HepG2 (cell line): Measurements from ENCODE around the gene ZFYVE28.

ENCODE experiments used
- ESRRA ChIP-seq: sonication (generic); formaldehyde crosslinking; IDR thresholded peaks from 2 replicates; pipeline ENCODE4 v1.5.1; 2020; ENCODE audit warnings: mild to moderate bottlenecking, low read depth, missing genetic modification reagents
- MYC ChIP-seq: sonication (generic); formaldehyde crosslinking; IDR thresholded peaks from 2 replicates; pipeline ENCODE4 v1.9.0; 2021; ENCODE audit warnings: missing genetic modification reagents, borderline replicate concordance
- ZNF251 ChIP-seq: sonication (generic); formaldehyde crosslinking; IDR thresholded peaks from 2 replicates; pipeline ENCODE4 v1.9.0; 2021; ENCODE audit warnings: mild to moderate bottlenecking, missing genetic modification reagents
- ZNF282 ChIP-seq: fragments of 450-650 bp; IDR thresholded peaks from 2 replicates; pipeline ENCODE4 v1.6.1; 2018; ENCODE audit not compliant: partially characterized antibody
- ZNF891 ChIP-seq: sonication (generic); formaldehyde crosslinking; IDR thresholded peaks from 2 replicates; pipeline ENCODE4 v1.5.0; 2020; ENCODE audit warnings: mild to moderate bottlenecking, missing genetic modification reagents
- TF ChIP-seq, protein P1 (sequence below): sonication (generic); formaldehyde crosslinking; IDR thresholded peaks from 2 replicates; pipeline ENCODE4 v1.5.0; 2020; ENCODE audit warnings: mild to moderate bottlenecking, missing genetic modification reagents, moderate library complexity
- TF ChIP-seq, protein P2 (sequence below): sonication (generic); formaldehyde crosslinking; IDR thresholded peaks from 2 replicates; pipeline ENCODE4 v1.4.0; 2020; ENCODE audit warnings: missing genetic modification reagents, low read depth, mild to moderate bottlenecking, borderline replicate concordance

DNA sequence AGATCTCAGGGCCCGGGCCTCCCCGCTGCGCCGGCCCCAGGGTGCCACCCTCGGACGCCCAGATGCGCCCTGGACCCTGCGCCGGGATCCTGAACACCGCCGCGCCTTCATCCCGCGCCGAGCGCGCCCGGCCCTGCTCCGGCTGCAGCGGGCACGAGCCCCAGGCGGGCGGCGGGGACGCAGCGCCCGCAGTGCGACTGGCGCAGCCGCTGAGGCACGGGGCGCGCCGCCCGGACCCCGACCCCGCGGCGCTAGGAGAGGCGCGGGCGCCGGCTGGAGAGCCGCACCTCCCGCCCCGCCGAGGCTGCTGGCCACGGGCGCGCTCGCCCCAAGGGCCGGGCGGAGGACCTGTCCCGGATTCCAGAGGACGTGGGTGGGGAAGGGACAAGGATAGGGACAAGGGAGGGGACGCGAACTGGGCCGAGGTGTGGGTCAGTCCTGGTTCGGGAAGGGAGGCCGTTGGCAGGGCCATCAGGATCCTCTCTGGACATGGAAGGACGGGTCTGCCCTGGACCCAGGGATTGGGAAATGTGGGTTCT is 1.1 kb downstream of the ZFYVE28 start:
- TF ChIP-seq ZNF282 (no peak), MYC (CRISPR knock-in tag) (no peak), ESRRA (CRISPR knock-in tag) (no peak), ZNF891 (CRISPR knock-in tag) (no peak), ZNF251 (no peak)
- TF ChIP-seq, protein P1, sequence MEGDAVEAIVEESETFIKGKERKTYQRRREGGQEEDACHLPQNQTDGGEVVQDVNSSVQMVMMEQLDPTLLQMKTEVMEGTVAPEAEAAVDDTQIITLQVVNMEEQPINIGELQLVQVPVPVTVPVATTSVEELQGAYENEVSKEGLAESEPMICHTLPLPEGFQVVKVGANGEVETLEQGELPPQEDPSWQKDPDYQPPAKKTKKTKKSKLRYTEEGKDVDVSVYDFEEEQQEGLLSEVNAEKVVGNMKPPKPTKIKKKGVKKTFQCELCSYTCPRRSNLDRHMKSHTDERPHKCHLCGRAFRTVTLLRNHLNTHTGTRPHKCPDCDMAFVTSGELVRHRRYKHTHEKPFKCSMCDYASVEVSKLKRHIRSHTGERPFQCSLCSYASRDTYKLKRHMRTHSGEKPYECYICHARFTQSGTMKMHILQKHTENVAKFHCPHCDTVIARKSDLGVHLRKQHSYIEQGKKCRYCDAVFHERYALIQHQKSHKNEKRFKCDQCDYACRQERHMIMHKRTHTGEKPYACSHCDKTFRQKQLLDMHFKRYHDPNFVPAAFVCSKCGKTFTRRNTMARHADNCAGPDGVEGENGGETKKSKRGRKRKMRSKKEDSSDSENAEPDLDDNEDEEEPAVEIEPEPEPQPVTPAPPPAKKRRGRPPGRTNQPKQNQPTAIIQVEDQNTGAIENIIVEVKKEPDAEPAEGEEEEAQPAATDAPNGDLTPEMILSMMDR, result no peak
- TF ChIP-seq, protein P2, sequence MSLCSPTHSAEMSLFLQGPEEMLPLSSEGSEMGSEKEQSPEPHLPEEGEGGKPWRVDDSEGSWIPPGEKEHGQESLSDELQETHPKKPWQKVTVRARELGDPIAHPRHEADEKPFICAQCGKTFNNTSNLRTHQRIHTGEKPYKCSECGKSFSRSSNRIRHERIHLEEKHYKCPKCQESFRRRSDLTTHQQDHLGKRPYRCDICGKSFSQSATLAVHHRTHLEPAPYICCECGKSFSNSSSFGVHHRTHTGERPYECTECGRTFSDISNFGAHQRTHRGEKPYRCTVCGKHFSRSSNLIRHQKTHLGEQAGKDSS, result no peak; the same call in 1 of the 2 replicates
